ENCODE measurements around the gene ZNF217.
"Not testable (repeated sequence)": the region's sequence is repeated elsewhere in the genome, so short reads cannot be mapped to it uniquely, and the experiment has no call there.

Gene ZNF217

DNA sequence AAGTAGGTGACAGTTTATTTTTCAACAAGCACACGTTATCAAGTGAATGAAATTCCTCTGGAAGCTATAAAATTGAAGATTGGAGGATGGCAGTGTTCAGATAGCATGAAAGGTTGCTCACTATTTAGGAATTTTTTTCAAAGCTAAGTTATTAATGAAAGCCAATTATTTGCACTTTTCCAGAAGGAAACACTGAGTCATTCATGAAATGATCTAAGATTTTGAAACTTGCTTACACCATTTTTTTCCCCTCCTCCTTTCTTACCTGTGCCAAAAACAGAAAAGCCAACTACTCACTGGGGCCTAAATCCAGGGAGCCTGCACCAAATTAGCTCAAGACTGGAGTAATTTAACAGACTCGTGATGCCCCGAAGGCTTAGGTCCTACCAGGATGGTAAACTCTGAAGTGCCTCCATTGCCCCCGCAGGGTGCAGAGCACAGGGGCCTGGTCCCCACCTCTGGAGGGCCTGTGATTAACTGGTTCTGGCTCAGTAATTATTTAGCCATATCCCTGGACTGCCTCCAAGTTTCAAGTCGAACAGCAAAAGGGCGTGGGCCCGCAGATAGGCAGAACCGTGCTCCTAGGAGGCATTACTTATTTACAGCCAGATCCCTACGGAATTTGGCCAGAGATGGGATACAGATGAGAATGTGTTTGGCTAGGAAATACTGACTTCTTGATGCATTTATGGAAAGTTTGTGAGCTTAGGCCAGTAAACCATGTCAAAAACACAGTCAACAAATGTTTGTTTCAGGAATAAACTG, 28.0 kb upstream of the ZNF217 start:
- DNase-seq, result no peak

DNA sequence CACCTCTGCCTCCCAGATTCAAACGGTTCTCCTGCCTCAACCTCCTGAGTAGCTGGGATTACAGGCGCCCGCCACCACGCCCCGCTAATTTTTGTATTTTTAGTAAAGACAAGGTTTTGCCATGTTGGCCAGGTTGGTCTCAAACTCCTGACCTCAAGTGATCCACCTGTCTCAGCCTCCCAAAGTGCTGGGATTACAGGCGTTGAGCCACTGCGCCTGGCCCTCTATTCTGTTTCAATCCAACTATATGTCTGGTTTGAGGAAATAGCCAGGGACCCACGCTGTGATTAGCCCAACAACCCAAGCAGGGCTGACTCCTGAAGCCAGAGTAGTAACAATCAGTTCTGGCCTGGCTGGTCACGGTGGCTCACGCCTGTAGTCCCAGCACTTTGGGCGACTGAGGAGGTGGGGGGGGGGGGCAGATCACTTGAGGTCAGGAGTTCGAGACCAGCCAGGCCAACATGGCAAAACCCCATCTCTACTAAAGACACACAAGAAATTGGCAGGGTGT, 24.9 kb upstream of the ZNF217 start:
- DNase-seq, result not testable (repeated sequence)

DNA sequence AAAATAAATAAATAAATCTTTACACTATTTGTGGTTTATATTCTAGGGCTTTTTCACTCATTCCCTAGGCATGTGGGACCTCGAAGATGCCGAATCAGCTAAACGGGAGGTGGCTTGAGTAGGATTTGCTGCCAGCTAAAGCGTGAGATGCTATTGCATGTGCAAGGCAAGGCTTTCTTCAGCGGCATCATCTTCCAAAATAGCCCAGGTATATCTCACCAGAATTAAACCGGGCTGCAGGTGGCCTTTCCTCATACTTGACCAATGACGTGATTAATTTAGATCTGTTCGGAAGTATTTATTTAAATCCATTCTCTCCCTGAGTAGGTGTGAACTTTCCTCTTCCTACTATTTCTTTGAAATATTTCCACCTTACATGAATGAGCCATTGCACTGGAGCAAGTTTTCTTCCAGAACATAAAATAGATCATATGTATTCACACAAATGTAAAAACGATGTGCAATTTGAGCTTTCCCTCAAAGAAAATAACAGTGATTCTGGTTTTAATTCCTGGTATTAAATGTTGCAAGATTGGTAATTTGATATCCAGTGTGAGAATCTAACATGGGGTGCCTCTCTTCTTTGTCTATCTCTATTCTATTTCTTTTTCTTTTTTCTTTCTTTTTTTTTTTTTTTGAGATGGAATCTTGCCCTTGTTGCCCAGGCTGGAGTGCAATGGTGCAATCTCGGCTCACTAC, 24.3 kb upstream of the ZNF217 start:
- no peak for DNase-seq

DNA sequence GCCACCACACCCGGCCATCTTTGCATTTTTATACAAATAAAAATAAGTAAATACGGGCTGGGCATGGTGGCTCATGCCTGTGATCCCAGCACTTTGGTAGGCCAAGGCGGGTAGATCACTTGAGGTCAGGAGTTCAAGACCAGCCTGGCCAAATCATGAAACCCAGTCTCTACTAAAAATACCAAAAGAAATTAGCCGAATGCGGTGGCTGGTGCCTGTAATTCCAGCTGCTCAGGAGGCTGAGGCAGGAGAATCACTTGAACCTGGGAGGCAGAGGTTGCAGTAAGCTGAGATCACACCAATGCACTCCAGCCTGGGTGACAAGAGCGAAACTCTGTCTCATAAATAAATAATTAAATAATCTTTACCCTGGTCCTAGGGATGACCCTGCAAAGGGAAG, 22.9 kb upstream of the ZNF217 start:
- not testable (repeated sequence) for DNase-seq

DNA sequence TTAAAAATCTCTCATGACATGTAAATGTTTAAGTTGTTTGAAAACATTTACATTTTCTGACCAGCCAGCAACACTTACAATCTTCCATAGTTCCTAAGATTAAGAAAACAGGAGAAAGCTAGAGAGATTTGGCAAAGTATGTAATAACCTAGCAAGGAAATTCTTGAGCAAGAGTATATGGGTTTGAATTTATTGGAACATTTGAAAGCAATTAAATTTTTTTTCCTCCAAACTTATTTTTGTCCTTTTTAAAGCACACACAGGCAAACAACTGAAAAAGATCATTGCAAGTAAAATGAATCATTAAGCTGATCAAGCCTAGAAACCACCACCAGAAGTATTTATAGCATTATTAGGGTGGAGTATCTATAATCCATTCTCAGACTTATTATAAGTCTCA, 20.1 kb upstream of the ZNF217 start:
- no peak for DNase-seq

DNA sequence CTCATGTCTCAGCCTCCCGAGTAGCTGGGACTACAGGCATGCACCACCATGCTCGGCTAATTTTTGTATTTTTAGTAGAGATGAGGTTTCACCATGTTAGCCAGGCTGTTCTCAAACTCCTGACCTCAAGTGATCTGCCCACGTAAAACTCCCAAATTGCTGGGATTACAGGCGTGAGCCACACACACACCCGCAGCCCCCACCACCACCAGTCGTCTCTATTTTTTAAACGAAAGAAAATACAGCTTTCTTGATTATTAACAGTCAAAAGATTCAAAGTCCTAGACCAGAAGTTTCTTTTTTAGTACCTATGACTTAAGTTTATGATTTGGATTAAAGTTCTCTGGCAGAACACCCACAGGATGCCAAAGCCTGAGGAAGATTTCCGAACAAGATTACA, 18.6 kb upstream of the ZNF217 start:
- not testable (repeated sequence) for DNase-seq

DNA sequence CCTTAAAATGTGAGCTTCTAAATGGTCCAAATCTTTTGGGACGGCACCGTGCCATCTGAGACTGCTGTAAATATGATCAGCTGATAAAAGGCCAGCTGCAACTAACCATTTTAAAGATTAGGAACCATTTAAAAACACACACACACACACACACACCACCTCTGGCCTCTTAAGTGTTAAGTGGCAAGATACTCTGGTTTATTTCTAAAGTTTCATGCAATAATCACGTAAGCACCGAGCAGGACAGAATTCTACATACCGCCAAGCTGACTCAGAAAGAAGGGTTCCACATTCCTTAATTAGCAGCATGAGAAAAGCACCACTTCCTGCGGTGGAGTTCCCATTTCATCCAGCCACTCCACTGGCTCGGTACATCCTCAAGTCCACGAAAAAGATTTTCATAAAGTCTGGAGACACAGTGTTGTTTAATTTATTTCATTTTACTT, 17.8 kb upstream of the ZNF217 start:
- no peak for DNase-seq

DNA sequence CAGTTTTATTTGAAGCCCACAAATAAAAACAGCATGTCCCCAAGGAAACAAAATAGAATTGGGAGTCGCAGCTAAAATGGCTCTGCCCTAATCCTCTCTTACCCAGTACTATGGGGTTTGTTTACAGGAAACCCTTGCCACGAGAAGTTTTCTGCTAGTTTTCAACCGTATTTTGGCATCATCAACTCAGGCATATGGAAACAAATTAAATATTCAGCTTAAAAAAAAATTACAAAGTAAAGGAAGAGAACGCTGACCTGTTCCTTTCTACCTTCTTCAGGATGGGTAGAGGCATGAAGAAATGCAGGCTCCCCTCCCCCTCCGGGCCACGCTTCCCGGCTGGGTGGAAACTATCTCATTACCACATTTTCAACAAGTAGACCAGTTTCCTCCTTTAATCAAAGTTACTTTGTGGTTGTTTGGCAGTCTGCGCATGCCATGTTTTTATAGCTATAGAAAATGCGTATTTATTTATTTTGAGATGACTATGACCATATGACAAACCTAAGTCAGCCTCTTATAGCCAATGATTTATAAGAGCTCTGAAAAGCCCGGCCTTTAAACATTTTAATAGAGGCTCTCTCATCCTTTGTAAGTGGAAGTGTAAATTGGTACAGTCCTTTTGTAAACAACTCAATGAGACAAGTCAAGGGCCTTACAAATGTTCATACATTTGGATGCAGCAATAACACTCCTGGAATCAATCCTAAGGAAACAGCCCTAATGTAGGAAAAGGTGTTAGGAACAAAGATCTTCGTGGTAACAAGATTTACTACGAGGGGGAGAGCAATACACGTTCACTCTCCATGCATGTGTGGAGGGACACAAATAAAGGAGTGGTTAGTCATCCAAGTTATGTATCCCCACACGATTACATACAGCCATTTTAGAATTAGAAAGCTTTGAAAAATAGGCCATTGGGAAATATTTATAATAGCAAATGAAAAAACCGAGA, 16.1 kb upstream of the ZNF217 start:
- DNase-seq, result peak; percentile 83

DNA sequence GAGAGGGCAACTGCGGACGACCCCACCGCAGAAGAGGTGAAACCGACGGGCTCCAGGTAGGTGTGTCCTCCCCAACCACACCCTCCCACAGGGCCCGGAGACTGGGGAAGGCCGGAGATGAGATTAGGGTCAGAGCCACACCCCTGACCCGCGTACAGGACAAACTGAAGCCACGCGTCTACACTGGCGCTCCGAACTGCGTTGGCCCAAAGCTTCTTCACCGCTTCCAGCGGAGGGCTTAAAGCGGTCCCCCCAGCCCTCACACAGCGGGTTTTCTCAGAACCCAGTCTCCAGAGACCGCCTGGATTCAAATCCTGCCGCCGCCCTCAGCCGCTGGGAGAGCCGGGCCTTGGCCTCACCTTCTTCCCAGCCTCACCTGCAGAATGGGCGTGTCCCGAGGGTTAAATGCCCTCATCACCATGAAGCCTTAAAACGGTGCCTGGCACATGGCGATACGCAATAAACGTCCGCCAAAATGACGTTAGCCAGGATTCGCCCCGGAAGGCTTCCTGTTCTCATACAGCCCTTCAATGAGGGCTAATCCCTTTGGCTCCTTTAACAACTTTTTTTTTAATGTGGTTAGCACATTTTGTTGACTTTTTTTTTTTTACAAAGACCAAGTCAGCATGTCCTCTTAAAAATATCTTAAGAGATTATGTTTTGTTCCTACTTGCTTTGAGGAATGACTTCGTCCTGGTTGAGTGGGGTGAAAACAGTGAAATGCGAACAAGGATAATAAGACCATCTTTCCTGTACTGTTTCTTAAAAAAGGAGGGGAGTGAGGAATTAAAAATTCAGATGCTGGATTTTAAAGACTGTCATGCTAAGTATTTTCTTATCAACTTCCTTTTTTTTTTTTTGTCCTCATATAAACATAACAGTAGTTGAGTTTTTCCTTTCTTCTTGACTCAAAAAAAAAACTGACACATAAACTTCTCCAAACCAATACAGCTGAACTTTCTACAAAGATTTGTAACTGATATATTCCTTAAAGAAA, 15.1 kb upstream of the ZNF217 start:
- DNase-seq, result peak; percentile 64

DNA sequence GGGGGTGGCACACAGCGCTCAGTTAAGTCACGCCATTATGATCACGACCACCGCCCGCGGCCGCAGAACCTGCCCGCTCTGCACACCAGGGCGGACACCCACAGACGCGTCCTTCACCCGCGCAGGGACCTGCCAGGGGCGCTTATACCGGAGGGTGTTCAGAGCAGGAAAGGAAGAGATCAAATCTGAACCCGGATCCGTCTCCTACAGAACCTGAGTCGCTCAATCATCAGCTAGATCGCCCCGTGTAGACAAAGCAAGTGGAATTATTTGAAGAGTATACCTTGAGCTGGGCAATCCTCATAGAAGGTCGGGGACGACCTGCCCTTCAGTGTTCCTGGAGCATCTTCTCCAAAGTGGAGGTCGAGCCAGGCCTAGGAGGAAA, 14.4 kb upstream of the ZNF217 start:
- no peak for DNase-seq

DNA sequence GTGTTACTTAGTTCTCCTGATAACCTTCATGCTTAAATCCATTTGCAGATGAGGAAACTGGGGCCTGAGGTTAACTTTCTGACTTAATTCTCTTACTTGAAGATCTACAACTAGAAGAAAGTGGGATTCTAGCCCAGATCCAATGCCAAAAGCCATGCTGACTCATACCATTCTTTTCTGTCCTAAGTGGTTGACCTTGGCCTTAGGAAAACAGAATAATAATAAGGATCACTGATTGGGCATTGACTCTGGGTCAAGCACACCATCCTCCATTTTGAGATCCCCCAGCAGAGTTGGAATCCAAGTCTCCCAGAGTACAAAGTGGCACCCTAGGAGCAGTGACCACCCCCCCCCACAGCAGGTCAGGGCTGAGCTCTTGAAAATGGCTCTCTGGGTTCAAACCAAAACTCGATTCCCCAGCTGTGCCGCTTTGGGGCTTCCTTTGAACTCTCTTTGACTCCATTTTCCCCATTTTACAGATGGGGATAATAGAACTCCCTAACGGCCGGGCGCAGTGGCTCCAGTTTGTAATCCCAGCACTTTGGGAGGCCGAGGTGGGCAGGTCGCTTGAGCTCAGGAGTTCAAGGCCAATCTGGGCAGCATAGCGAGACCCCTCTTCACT, 12.8 kb upstream of the ZNF217 start:
- no peak for DNase-seq

DNA sequence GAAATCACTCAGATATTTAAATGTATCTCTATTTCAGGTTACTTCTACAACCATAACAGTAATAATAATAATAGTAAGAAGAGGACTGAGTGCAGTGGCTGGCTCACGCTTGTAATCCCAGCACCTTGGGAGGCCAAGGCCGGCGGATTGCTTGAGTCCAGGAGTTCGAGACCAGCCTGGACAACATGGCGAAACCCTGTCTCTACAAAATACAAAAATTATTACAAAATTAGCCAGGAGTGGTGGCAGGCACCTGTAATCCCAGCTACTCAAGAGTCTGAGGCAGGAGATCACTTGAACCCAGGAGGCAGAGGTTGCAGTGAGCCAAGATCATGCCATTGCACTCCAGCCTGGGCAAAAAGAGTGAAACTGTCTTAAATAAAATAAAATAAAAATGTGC, 11.8 kb upstream of the ZNF217 start:
- DNase-seq, result not testable (repeated sequence)

DNA sequence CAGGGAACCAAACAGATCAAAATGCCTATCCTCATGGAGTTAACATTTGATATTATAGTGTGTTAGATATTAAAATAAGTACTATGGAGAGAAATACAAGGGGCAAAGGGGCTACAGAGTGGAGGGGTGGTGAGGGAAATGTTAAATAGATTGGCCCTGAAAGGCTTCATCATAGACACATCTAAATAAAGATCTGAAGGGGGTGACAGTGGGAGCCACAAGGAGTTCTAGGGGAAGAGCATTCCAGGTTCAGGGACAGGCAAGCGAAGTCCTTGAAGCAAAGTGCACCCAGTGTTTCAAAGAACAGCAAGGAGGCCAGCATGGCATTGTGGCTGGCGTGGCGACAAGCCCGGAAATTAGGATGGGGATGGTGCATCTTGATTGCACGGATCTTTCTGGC, 11.2 kb upstream of the ZNF217 start:
- DNase-seq, result not testable (repeated sequence)

DNA sequence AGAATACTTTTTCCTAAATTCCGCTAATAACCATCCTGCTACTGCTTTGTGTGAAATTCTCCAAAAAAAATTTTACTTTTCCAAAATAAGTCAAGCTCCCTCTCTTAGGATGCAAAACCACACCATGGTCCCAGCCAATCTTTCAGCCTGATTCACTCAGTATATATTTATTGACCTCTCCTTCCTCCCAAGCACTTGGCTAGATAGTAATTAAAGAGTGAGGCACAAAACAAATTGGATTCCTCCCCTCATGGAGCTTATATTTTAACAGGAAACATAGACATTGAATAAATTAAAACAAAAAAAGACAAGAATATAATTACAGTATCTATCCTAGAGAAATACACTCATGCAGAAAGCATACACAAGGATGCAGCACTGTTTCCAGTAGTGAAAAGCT, 9.0 kb upstream of the ZNF217 start:
- DNase-seq, result no peak

DNA sequence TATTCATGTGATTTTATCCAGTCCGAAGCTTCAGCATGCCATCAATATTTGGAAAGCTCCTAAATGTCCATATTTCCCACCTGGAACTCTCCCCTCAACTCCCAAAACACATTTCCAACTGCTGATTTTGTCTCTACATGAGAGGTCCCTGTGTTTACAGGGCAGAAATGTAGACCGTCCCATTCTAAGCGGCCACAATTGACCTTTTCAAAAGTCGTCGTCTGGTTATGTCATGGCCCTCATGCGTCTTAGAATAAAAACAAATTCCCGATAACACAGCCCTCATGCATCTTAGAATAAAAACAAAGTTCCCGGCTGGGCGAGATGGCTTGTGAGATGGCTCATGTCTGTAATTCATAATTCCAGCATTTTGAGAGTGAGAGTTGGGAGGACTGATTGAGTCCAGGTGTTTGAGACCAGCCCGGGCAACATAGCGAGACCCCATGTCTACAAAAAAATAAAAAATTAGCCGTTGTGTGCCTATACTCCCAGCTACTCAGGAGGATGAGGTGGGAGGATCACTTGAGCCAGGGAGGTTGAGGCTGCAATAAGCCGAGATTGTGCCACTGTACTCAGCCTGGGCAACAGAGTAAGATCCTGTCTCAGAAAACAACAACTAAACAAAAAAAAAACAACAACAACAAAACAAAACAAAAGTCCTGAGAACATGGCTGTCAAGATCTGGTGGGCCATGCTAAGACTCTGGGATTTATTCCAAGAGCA, 6.4 kb upstream of the ZNF217 start:
- DNase-seq, result no peak

DNA sequence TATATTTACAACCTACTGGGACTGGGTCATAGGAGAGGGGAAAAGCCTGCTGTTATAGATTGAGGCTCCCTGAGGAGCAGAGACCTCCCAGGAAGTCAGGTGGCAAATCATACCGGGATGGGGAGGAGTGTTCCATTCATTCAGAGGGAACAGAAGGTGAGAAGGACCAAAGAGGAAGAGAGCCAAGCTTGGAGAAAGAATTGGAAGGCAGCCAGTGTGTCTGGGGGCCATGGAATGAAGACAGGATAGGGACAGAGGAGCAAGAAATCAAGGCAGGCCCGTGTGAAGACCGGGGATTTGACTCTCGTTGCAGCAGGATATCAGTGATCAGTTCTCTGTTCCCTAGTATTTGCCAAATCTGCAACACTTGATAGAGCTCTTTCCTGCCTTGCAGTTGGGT, 5.7 kb upstream of the ZNF217 start:
- no peak for DNase-seq

DNA sequence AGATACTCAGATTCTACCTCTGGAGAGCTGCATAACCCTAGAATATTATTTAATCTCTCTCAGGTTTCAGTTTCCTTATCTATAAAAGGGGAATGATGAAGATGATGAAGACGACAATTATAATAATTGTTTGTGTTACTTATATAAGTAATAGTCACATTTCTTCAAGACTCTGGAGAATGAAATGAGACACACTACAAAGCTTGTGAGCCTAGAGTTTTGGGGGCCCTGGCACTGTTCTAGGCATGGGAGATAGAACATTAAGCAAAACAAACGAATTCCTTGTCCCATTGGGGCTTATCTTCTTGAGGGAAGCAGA, 5.4 kb upstream of the ZNF217 start:
- DNase-seq, result no peak

DNA sequence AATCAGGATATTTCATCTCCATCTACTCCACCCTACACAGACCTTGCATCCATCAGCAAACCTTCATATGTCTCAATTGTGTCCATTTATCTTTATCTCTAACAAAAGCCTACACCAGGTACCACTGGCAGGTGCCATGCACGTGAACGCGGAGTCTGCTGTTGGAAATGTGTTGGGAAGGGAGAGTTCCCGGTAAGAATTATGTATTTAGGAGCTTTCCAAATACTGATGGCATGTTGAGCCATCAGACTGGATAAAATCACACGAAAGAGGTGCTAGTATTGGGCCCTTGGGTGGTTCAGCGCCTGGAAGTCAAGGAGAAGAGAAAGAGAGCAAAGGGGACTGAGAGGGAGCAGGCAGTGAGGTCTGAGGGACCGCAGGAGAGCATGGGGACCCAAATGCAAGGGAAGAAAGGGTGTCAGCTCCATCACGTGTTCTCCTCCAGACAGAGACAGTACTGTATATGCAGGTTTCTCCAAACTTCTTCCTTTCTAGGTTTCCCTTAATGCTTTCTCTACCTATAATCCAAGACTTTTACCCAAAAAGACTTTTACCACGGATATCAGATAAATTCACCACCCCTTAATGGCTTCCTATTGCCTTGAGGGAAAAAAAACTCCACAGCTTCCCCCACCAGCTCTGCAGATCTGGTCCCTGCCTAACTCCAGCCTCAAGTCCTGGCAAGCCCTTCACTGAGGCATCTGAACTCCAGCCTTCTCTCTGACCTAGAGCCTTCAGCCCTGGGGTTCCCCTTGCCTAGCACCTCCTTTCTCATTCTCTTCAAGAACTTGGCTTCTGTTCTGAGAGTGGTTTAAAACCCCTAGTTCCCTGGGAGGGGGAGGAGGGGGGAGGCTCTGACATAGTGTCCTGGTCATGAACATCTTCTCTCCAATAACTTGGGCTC, 4.8 kb upstream of the ZNF217 start:
- DNase-seq, result peak; percentile 52

DNA sequence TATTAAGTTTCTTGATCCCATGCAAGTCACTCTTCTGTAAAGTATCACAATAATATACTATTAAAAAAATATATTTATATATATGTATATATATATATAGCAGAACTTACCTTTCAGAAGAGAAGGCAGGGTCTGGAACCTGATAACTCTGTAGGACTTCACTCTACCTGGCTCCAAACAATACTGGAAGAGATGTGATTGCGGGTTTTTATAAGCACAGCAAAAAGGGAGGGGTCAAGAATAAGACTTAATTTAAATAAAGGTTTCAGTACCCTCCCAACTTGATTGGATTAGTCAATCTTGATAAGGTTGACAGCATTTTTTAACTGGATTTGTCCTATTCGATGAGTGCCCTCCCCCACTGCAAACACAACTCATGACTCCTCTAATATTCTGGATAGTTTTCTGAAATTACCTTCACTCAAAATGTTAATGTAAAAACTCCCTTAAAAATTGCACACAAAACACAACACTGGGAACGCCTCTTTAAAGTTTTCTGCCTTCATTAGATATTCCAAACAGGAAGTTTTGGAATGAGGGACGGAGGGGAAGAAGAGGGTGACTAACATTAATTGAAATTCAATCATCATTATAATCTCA, 4.0 kb upstream of the ZNF217 start:
- DNase-seq, result no peak
